Renal cortex interstitium (tissue), 11 donors: ENCODE data around the gene KCNQ2. TPM values are rescaled to one million over a fixed set of nuclear protein-coding genes. Genes with fewer than 3 reads are reported as not detected.
"Not testable (repeated sequence)": the region's sequence is repeated elsewhere in the genome, so short reads cannot be mapped to it uniquely, and the experiment has no call there.

Experiments
- DNase-seq, 11 donors: peaks; one replicate each; pipeline ENCODE4 v3.0.0-alpha.2; 2013; ENCODE audit warnings: low read depth in 9 of 11, low spot score in 4 of 11; ENCODE audit errors: extremely low read depth in 1 of 11
- polyA plus RNA-seq, 3 donors: library from polyadenylated mRNA; unstranded; fragments of 120-200 nt; gene quantifications; one replicate each; pipeline ENCODE4 v1.2.1, GENCODE V29; 2013; ENCODE audit not compliant: insufficient read length in 3 of 3

KCNQ2 gene
- polyA plus RNA-seq, 3 donors, result 7.2 to 10.9 (median 8.5) TPM

- not testable (repeated sequence) for DNase-seq
These were observed 7.4 kb upstream of the KCNQ2 start for GRCh38 chr20:63479695-63480419.

GRCh38 chr20:63478346-63479302, 6.2 kb upstream of the KCNQ2 start:
- DNase-seq, result no peak

DNA sequence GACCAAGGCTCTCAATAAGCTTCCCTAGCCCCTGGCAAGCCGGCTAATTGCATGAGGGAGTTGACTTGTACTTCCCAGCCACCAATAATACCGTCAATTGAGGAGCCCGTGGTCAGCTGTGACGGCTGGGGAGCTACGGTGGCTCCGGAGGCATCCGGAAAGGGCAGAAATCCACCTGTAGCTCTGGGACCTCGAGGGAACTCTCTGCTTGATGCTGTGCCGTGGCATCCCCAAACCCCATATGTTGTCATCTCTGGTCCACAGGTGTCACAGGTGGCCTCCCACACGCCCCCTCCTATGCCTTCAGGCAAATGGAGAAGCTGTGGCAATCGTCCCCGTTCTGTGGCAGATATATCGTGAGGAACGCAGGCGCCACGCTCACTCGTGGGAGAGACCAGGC, 5.5 kb upstream of the KCNQ2 start:
- DNase-seq, result no peak

- no peak for DNase-seq
These were observed 4.7 kb upstream of the KCNQ2 start for GRCh38 chr20:63477061-63477616.

DNA sequence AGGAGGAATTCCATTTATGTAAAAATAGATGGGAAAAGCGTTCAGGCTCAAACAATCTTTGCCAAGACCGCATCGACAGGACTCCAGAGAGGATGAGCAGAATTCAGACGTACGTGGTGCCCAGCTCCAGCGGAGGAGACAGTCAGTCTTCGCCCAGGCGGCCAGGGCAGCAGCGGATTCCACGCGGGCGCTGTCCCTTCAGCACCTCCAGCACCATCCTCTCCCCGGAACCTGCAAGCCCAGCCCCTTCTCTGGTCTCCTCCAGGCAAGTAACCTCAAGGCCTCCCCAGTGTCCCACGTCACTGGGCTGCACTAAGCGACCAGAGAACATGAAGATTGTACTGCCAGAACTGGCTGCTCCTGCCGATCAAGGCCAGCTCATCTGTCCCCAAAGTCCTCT, 2.8 kb upstream of the KCNQ2 start:
- peak in 4 of 11 donors; percentile 33 to 59 (median 52) for DNase-seq

- DNase-seq, result no peak
These were observed 1.3 kb upstream of the KCNQ2 start for GRCh38 chr20:63473555-63474449.

DNA sequence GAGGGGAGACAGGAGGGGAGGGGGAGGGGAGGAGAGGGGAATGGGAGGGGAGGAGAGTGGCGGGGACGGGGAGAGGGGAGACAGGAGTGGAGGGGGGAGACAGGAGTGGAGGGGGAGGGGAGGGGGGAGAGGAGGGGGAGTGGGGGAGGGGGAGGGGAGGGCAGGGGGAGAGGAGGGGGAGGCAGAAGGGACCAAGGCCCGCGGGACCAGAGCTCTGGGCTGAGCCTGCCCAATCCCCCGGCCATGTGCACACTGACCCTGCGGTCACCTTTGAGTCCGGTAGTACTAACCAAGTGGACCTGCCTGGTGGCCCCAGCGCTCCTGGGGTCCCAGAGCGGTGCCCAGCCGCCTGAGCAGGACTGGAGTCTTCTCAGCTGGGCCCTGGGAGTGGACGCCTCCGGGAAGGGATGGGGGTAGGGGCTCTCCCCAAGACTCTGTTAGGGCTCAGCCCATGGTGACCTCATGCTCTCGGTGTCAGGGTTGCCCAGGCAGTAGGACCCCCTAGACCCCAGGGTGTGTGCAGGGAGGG, 471 bp upstream of the KCNQ2 start:
- no peak for DNase-seq

- DNase-seq, result no peak
These were observed 806 bp downstream of the KCNQ2 start for GRCh38 chr20:63471717-63471980.

DNA sequence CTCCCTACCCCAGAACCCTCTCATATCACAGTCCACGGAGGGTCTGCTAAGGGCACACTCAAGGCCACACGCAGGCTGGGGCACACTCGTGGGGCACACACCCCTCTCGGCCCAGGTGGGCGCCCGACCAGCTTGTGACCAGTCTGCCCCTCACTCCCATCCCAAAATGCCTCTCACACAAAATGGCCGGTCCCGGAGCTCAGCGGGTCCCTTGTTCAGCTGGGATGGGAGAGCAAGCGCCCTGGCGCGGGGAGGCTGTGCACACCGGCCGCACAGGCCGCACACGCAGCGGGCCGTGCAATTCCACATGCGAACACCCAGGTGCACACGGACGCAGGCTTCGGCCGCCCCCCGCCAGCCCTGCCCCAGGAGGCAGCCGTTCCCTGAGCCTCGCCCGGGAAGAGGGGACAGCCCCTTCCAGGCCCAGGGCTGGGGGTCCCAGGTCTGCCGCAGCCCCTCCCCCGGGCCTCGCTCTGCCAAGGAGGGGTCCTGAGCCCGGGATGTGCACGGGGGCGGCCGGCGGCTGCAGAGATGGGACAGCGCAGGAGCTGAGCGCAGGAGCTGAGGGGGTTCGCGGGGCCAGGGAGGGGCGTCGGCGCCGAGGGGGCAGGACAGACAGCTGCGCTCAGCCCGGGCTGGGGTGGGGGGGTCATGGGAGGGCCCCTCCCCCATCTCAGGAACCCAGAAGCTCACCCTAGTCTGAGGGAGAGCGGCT, 1.3 kb downstream of the KCNQ2 start:
- DNase-seq, result no peak

GRCh38 chr20:63470410-63470809, 2.0 kb downstream of the KCNQ2 start:
- no peak for DNase-seq

GRCh38 chr20:63469713-63470101, 2.7 kb downstream of the KCNQ2 start:
- DNase-seq, result no peak

DNA sequence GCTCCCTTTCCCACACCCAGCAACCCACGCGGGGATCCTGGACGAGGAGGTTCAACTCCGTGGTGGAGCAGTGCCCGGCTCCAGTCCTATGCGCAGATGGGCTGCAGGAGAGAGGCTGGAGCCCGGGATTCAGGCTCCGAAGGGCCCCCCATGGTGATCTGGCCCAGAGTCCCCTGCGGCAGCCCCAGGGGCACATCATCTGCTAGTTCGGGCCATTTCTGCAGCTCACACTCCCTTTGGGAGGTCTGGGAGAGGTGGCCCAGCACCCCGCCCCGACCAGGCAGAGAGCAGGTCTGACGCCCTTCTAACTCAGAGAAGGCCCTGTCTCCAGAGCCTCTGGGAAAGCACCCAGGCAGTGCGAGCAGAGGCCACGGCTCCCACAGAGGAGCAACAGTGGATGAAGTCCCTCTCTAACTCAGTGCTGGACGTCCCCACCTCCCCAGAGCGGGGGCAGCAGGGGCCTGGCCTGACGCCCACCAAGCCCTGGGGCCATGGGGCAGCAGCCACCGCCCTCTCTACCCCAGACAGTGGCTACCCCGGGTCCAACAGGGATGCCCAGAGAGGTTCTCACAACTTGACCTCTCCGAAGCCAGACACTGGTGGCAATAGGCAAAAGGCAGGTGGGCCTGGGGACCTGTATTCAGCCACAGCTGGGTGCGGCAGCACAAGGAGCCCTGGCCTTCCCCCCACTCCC, 3.3 kb downstream of the KCNQ2 start:
- no peak for DNase-seq

- DNase-seq, result no peak
These were observed 4.0 kb downstream of the KCNQ2 start for GRCh38 chr20:63468421-63468820.

DNA sequence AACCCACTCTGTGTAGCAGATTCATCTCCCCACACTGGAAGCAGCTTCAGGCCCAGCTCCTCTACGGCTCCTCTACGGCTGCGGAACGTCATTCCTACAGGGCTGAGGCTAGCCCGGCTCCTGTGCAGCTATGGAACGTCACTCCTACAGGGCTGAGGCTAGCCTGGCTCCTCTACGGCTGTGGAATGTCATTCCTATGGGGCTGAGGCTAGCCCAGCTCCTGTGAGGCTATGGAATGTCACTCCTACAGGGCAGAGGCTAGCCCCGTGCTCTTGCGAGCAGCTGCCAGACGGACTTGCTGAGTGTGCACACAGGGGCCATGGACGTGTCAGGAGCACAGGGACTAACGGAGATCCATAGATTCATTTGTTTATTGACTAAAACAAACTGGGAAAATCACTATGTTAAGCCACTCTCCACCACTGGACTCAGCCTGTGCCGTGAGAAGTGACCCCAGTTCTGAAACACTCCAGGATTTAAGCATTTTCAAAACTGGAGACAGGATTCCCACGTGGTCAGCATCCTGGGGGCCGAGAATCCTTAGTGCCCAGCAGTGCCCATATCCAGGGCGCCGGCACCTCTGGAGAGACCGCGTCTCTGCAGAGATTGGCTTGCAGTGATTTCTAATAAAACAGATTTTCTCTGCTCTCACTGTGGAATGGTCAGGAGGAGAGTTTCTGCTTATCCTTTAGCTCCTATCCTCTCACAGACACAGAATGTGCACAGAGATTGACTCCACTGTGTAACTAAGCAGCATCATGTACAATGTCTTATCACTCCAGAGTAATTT, 5.0 kb downstream of the KCNQ2 start:
- no peak for DNase-seq

- no peak for DNase-seq
These were observed 5.6 kb downstream of the KCNQ2 start for GRCh38 chr20:63466861-63467260.

DNA sequence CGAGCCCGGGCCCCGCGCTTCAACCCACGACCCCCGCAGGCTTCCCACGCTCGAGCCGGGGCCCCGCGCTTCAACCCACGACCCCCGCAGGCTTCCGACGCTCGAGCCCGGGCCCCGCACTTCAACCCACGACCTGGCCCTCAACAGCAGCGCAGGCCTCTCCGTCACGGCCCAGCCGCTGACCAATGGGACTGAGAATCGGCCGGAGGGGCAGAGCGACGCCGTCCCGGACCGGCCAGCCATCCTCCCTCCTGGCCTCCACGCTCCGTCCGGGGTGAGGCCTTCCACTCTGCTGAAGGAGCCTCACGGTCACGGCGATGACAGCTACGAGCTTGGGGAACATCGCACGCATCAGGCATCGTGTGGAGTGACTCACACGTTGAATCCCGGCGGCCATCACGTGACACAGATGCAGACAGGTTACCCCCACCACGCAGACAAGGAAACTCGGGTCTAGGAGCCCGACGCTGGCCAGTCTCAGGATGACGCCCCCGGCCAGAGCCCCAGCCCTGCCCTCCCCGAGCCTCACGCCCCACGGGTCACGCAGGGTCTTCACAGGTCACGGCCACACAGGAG, 6.1 kb downstream of the KCNQ2 start:
- DNase-seq, result no peak
